ENCODE measurements around the gene VANGL1.

DNA sequence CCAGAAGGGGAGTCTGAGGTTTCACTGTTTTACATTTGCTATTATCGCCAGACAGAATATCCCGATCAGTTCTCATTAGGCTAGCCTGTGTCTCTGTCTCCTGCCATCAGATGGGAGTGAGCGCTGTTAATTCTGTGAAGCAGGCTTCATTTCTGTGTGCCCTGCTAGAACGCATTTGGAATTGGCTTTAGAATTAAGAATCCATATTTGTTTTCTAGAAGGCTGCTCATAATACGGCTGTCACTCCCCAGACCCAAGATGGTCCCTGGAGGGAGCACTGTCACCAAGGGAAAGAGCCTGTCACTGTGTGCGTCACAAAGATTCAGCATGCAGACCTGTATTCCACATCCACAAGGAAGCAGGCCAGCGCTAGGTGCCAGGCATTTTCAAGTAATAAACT, 77.5 kb downstream of the VANGL1 start:
- TF ChIP-seq, protein P1, sequence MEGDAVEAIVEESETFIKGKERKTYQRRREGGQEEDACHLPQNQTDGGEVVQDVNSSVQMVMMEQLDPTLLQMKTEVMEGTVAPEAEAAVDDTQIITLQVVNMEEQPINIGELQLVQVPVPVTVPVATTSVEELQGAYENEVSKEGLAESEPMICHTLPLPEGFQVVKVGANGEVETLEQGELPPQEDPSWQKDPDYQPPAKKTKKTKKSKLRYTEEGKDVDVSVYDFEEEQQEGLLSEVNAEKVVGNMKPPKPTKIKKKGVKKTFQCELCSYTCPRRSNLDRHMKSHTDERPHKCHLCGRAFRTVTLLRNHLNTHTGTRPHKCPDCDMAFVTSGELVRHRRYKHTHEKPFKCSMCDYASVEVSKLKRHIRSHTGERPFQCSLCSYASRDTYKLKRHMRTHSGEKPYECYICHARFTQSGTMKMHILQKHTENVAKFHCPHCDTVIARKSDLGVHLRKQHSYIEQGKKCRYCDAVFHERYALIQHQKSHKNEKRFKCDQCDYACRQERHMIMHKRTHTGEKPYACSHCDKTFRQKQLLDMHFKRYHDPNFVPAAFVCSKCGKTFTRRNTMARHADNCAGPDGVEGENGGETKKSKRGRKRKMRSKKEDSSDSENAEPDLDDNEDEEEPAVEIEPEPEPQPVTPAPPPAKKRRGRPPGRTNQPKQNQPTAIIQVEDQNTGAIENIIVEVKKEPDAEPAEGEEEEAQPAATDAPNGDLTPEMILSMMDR (IDR thresholded peaks at IDR 0.05), result no peak
- no peak for TF ChIP-seq POLR2A (IDR thresholded peaks at IDR 0.05; ENCODE audit: low read depth)
- TF ChIP-seq EP300 (IDR thresholded peaks at IDR 0.05), result no peak
- no peak for TF ChIP-seq POLR2AphosphoS5 (IDR thresholded peaks at IDR 0.05)

All from esophagus muscularis mucosa (tissue), 4 donors.